GM18867 (cell line): Measurements from ENCODE around the gene SND1.
"Not testable (repeated sequence)": the region's sequence is repeated elsewhere in the genome, so short reads cannot be mapped to it uniquely, and the experiment has no call there.

Source experiments
- ATAC-seq: cut with Tn5 transposase; IDR thresholded peaks from one replicate; pipeline ENCODE4 v1.9.1; 2021; ENCODE audit warnings: mild to moderate bottlenecking, moderate library complexity; ENCODE audit not compliant: unreplicated experiment

SND1 gene

DNA sequence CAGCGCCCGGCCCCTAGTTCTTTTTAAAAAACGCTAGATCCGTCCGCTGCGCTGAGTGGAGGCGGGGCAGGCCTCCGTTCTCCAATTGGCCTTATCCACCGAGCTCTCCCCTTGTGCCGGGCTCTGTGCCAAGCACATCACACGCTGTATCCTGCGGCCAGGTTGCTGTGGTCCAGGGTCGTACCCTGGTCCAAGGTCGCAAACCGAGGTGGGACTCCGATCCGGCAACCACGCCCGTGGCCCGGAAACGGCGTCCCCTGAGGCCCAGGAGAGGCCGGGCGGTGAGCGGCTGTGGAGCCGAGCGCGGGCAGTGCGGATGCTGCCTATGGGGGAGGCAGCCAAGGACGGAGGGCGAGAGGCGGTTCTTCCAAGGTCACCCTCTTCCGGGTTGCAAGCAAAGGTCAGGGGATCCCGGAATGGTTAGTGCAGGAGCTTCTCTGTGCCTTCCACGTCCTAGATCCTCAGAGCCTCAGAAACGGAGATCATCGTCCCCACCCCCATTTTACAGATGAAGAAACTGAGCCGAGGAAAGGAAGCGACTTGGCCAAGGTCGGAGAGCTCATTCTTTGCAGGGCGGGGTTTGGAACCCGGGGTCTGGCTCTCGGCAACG lies 451.6 kb downstream of the SND1 start:
- ATAC-seq, result peak; percentile 41

DNA sequence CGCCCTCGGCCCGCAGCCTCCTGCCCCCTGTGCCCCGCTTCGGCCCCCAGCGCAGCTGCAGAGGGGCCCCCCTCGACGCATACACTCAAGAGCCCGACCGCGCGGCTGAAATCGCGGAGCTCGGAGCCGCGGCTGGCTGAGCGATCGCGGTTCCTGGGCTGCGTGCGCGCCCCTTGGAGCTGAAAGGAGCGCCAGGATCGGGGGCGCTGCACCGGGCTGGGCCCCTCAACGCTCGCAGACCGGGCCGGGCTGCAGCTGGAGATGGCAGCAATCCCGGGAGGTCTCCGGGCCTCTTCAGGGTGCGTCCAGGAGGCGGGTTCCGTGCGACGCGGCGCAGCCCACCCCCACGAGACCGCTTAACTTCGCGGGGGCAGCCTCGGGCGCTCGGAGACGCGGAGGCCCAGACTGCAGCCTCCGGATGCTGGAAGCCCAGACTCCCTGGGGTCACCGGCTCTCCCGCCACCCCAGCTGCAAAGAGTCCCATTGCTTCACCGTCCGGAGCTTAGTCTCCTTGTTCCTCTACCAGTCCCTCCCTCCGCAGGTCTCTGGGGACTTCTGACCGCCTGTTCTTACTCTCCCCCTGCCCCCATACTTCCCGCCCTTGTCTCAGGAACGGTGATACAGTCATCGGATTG lies 452.2 kb downstream of the SND1 start:
- peak; percentile 5 for ATAC-seq

DNA sequence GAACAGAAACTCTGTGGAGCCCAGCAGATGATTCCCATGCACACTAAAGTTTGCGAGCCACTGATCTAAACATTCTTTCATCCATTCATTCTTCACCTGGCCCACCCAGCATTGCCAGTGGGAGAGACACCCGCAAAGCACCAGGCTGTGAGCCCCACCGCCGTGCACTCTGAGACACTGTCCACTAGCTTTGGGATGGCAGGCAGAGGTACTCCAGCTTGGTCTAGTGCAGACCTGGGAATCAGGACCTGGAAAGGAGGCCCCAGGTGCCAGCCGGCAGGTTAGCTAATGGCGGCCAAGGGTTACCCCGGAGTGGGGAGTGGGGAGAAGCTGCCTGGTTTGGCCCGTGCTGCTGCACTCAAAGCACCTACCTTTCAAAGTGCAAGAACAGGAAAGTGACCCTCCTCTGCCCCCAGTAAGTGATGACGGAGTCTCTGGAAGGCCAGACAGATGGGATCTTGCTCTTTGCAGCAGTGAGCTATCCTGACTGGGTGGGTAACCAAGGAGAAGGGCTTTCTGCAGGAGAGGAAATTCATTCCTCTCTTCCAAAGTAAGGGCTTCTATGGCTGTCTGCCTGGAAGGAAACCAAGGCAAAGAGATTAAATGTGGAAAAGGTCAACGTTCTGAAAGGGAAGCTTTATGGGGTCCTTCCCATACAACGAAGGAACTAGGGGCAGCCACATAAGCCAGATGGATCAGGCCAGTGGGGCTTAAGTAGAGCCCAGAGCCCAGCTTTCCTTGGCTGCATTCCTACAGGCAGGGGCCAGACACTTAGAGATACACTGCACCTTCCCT lies 453.4 kb downstream of the SND1 start:
- no peak for ATAC-seq

DNA sequence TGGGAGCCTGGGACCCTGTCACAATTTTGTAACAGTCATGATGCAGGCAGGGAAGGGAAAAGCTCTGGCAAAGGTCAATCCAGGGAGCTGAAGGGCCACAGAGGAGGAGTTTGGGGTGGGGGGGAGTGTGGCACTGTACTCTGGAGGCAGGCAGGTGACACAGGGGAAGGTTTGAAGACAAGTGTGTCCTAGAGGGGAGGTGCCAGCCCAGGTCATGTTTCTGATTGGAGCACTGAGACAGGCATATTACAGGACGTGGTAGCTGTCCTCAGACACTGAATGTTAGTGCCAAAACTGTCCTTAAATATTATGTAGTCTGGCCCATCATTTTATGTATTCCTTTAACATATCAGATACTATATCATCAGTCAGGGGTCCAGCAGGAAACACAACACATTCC lies 454.8 kb downstream of the SND1 start:
- no peak for ATAC-seq

DNA sequence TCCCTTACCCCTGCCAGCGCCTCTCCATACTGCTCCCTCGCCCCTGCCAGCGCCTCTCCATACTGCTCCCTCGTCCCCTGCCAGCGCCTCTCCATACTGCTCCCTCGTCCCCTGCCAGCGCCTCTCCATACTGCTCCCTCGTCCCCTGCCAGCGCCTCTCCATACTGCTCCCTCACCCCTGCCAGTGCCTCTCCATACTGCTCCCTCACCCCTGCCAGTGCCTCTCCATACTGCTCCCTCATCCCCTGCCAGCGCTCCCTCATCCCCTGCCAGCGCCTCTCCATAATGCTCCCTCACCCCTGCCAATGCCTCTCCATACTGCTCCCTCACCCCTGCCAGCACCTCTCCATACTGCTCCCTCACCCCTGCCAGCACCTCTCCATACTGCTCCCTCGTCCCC lies 455.5 kb downstream of the SND1 start:
- ATAC-seq, result not testable (repeated sequence)

DNA sequence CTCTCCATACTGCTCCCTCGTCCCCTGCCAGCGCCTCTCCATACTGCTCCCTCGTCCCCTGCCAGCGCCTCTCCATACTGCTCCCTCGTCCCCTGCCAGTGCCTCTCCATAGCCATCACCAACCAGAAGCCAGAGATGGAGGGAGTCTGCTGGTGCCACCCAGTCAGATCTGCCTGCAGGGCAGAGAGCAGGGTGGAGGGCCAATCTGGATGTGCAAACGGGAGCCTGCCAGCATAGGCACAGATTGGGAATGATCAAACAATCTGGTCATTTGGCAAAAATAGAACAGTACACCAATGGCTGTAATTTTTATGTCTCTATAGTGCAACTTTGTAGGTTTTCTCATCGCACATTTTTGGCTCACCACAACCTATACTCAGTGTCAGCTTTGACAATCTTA lies 456.1 kb downstream of the SND1 start:
- no peak for ATAC-seq

DNA sequence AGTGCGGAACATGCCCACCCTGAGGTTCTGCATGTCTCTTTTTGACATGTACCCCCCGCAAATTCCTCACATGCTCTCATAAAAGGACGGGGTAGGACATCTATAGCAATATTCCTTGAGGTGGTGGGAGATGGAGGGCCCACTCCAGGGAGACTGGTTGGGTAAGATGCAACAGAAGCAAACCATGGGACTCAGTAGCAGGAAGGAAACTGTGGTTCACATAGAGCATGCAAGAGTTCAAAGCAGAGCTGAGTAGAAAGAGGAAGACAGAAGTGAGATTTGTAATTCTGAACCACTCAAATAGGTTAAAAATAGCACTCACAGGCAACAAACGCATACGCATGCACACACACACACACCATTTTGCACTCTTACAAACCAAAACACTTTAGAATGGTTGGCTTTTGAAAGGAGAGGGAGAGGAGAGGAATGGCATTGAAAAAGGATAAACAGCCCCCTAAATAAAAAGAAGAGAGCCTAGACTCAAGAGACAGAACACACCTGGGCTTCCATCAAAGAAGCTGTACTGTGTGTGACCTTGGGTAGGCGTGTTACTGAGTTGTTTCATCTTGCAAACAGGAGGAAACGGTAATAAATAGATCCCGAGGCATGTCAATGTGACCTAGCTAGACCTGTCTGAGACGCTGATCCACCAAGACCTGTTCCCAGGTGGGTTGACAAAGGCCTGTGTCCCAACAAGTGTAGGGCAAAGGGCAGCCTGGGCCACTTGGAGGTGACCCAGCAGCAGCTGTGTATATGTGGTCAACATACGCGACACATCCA lies 456.8 kb downstream of the SND1 start:
- peak; percentile 93 for ATAC-seq

DNA sequence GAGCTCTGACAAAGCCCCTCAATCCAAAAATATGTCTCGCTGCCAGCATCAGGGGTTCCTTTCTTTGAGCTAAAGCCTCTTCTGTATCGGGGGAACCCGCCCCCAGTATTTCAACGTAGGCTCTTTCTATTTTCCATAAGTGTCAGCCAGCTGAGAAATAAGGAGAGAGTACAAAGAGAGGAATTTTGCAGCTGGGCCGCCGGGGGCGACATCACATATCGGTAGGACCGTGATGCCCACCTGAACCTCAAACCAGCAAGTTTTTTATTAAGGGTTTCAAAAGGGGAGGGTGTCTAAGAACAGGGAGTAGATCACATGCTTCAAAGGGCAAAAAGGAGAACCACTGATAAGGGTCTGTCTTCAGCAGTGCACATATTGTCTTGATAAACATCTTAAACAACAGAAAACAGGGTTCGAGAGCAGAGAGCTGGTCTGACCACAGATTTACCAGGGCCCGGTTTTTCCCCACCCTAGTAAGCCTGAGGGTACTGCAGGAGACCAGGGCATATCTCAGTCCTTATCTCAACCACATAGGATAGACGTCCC lies 457.5 kb downstream of the SND1 start:
- ATAC-seq, result not testable (repeated sequence)

DNA sequence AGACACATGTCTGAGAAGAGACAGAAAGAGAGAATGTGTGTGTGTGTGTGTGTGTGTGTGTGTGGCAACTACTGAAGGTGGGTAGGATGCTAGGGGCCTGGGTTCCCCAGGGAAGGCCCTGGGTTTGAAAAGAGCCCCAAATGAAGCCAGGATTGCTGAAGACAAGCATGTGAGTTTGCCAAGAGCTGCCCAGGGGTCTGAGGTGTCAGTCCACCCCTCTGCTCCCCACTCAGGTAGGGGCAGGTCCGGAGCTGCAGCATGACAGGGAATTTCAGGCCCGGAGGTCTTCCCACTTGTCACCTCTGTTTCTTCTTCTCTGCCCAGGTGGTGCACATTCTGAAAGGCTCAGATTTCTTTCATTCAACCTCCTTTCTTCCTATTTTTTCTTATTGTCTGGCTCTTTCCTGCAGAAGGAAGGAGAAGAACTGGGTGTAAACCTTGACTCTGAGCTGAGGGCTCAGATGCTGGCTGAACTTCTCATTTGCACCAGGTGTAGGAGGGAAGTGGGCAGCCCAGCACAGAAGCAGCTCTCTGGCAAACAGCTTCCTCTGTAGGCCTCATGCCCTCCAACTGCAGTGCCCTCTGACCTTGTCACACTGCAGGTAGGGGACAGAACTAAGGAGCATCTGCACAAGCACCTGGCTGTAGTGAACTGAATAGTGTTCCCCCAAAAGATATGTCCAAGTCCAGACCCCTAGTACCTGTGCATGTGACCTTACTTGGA lies 458.8 kb downstream of the SND1 start:
- ATAC-seq, result no peak

DNA sequence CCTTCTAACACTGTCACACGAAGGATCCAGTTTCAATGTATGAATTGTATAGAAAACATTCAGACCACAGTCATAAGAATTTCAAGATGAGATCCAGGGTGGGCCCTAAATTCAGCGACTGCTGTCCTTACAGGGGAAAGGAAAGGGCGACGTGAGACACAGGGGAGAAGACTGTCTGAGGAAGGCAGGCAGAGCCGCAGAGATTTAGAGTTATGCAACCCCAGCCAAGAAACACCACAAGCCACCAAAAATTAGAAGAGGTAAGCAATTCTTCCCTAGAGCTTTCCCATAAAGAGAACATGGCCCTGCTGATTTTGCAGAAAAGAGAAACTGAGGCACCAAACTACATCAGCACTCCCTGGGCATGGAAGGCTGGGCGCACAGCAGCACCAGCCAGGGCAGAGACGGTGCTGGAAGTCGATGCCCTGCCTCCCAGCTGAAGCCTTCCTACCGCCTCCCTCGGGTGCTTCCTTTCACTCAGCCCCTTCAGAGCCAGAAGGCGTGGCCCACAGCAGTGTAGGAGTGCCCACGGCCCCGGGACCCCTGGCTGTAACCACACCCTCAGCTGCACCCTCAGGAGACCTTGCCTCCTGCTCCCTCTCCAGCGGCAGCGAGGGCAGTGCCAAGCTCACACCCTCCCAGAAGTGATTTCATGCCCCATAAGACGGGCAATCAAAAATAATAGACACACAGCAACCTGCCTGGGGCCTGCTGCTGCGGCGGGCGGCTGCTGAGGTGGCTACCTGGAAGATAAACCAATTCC lies 460.2 kb downstream of the SND1 start:
- ATAC-seq, result no peak

DNA sequence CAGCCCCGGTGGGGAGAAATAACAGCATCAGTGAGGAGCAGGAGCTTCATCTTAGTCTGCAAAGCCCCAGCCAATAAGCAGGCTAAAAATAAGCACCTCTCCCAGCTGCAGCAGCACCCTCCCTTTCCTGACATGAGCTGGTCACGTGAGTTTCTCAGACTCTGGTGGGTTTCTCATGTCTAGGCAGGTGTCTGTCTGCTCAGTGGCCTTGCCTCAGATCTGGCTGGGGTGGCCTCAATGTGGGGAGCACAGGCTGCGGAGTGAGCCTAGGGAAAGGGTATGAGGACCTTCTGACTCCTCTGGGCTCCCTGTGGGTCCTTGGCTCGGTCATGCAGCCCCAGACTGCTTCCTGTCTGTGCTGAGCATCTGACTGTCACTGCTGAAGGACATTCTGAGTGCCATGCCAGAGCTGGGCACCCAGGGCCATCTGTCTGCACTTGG lies 460.8 kb downstream of the SND1 start:
- no peak for ATAC-seq

DNA sequence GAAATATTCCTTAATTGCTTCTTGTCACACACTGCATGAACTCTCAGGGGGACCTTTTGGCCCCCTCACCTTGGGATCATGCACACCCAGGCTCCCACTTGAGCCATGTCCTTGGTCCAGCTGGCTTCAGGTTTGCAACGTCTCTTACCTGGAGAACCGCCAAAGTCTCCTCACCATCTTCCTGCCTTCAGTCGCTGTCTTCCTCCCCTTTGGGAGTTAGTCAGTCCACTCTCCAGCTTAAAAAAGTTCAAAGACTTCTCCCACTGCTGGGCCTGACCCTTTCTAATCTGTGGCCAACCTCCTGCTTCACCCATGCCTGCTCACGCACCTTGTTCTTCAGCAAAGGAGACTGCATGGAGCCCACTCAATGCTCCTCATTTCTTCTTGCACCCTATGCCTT lies 461.8 kb downstream of the SND1 start:
- no peak for ATAC-seq

DNA sequence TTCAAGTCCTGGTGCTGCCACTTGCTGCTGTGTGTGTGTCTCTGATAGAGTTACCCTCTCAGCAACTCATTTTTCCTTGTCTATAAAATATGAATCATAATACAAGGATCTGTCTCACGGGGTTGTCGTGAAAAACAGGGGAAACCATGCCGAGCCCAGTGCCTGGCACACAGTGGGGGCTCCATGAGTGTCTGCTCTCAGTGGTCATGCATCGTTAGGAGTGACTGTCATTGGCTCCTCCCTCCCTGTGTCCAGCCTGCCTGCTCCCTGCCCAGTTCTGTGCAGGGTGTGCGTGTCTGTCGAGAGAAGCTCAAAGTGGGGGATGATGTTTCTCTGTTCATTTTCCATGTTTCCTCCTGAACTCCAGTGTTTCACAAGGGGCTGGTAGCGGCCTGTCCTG lies 462.8 kb downstream of the SND1 start:
- ATAC-seq, result no peak

DNA sequence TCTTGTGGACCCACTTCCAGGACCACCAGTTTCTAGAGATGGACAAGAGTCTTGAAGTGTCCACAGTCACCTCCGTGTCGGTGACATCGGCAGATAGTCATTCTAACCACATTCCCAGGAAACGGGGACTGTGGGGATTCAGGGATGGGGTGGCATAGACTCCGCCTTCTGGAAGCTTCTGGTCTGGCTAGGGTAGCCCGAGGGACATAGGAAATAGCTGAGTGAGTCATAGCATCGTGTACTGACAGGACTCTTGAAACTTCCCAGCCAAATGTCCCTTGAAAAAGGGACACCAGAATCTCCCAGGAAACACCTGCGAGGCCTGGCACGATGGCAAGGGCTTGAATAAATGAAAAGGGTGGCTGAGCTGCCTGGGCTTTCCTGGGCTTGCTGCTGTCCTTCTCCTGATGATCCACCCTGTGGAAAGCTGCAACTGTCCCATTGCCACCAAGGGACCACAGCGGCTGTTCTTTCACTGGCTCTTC lies 463.4 kb downstream of the SND1 start:
- ATAC-seq, result no peak

DNA sequence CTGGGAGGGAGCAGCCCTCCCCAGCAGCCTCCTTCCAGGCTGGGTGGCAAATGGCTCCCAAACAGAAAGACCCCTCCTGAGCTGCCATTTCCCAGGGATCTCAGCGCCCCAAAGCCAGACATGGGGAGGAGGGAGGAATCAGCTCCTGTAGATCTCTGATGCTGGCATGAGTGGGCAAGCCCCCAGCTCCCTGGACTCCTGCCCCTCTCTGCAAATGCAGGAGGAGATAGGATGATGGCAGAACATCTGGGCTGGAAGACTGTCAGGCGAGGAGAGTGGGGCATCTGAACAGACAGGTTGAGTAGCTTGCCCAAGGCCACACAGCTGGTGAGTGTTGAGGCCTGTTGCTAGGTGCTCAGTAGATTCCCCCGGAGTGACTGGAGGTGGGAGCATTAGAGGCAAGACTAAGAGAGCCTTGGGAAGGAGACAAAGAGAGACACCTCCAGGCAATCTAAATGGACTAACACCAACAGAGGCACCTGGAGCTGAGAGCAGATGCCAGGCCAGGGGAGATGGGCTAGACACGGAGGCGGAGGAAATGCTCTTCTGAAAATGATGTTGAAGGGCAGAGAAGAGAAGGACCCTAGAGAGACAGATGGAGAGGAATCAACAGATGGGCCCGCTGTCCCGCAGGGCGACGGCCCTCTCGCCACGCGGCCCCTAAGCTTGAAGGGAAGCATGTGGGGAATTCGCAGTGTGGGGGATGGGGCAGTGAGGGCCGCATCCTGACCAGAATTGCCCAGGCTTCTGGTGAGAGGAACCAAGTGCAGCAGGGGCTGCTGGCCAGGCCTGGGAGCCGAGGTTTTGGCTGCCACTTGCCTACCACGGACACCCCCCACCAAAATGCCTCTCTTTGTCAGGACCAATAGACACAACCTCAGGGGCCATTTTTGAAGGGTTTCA lies 464.1 kb downstream of the SND1 start:
- no peak for ATAC-seq

DNA sequence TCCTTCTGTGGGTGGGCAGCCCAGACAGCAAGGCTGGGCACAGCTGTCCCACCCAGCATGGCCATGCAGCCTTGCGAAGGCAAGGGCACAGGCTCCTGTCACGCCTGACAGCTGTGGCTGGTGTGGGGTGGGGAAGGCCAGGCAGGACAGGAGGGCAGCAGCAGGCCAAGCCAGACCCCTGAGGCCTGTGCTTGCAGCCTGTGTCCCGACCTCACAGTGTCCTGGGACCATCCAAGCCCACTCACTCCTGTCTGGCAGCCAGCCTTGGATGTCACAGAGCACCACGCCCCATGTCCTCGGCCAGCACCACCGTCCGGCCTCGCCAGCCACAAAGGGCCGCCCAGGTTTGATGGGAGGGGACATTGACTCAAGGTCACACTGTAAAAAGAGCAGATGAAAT lies 464.7 kb downstream of the SND1 start:
- no peak for ATAC-seq

DNA sequence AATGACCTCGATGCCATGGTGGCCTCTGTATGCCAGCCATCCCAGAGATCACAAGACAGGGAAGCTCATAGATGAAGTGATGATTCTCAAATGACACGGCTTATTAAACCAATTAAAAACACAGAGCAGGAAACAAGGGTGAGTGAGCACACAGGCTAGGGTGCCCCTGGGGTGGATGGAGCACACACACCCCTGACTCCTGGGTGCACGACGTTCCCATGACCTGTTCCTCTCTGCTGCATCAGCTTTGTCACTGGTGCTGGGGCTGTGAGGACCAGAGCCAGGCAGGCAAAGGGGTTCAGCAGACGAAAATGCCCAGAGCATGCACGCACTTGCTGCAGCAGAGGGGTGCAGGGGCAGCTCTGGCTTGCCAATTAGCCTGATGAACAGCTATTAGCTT lies 465.7 kb downstream of the SND1 start:
- no peak for ATAC-seq

DNA sequence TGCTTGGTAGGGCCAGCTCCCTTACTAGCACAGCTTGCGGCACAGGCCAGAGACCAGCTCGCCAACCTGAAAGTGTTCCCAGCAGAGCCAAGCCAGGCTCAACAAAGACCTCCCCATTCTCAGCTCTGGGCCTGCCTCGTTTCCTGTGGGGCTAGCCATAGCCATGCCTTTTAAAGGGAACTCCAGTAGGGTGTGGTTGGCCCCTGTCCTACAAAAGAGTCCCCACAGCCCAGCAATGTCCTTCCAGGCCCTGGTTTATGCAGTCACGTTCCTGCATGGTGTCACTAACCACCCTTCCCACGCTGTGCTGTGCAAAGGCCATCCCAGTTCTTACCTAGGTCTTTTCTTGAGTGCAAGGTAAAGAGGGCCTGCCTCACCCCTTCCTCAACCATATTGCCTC lies 467.0 kb downstream of the SND1 start:
- ATAC-seq, result no peak

DNA sequence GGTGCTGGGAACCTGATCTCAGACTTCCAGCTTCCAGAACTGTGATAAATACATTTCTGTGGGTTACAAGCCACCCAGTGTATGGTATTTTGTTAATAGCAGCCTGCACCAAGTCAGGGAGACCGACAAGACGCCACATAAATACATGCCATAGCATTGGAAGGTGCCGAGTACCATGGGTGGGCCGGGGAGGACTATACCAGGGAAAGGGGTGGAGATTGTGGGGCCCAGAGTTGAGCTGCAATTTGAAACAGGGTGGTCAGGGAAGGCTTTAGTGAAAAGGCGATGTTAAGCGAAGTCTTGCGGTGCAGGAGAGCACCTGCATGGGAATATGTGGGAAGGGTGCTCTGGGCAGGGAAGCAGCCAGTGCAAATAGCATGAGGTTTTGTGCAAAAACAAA lies 468.1 kb downstream of the SND1 start:
- no peak for ATAC-seq
